Right lobe of liver (tissue), 6 donors: ENCODE results near the gene GSTA4. TPM values are rescaled to one million over a fixed set of nuclear protein-coding genes. Genes with fewer than 3 reads are reported as not detected.
A peak's percentile ranks its signal among the peaks of the same experiment; 100 is the strongest.
"Not testable (repeated sequence)": the region's sequence is repeated elsewhere in the genome, so short reads cannot be mapped to it uniquely, and the experiment has no call there.

Experiments used
- ATAC-seq, 4 donors: fragments of 200-7000 bp; cut with Tn5 transposase; one replicate each; pipeline ENCODE4 v1.9.1; 2020; ENCODE audit warnings: mild to moderate bottlenecking in 4 of 4, moderate library complexity in 4 of 4
- DNase-seq, 3 donors: peaks; one replicate each; pipeline ENCODE4 v3.0.0-alpha.2; 2020
- H3K27ac ChIP-seq, 3 donors: fragments of 200-600 bp; one replicate each; pipeline ENCODE4 v1.8.0; 2022
- H3K27me3 ChIP-seq, 2 donors: fragments of 200-600 bp; one replicate each; pipeline ENCODE4 v1.8.0; 2022
- H3K36me3 ChIP-seq, 4 donors: fragments of 200-600 bp; sonication (generic) in 1 of 4; one replicate each; pipeline versions ENCODE4 v1.5.1 to v1.8.0; 2017 to 2022; ENCODE audit warnings: control low read depth in 1 of 4
- H3K4me1 ChIP-seq, 4 donors: fragments of 200-600 bp; sonication (generic) in 1 of 4; one replicate each; pipeline versions ENCODE4 v1.5.1 to v1.8.0; 2017 to 2022; ENCODE audit warnings: control low read depth in 1 of 4
- H3K4me3 ChIP-seq, 3 donors: fragments of 200-600 bp; one replicate each; pipeline ENCODE4 v1.8.0; 2022
- H3K9me3 ChIP-seq, 4 donors: fragments of 200-600 bp; sonication (generic) in 1 of 4; one replicate each; pipeline versions ENCODE4 v1.5.1 to v1.8.0; 2017 to 2022; ENCODE audit warnings: control low read depth in 1 of 4
- POLR2A ChIP-seq: fragments of 450-650 bp; IDR thresholded peaks from one replicate; pipeline ENCODE4 v1.6.1; 2017; ENCODE audit warnings: antibody characterized with exemption, mild to moderate bottlenecking
- WGBS: methylation state at CpG from one replicate; pipeline ENCODE4 v1.1.6; 2018; ENCODE audit warnings: low coverage, low lambda C conversion rate; ENCODE audit not compliant: insufficient coverage; ENCODE audit errors: missing lambda C conversion rate; 5-methylcytosine and 5-hydroxymethylcytosine counted together
- intact Hi-C, 2 donors: fragments of 100-400 bp; cut with DNase I; formaldehyde crosslinking; loops; one replicate each; pipeline versions ENCODE4 v1.11.2 to v1.14.1; 2022
- total RNA-seq, 6 experiments: library from RNA; depleted of rRNA in 2 of 6; stranded (reverse); fragments of >200 nt in 2 of 6; fragmentation: NEBNext Ultra II Directional in 3 of 6; extraction: Animal tissue kit (Norgen Biotek cat#: 25700) in 3 of 6; gene quantifications; one replicate each; pipeline versions ENCODE4 v1.1.0 to v1.2.4, GENCODE V29; 2016 to 2023
- TF ChIP-seq, protein P1 (sequence below), 4 donors: fragments of 200-600 bp in 3 of 4; fragments of 450-650 bp in 1 of 4; IDR thresholded peaks; one replicate each; pipeline versions ENCODE4 v1.5.1 to v1.8.0; 2016 to 2022; ENCODE audit warnings: antibody characterized with exemption in 4 of 4, mild to moderate bottlenecking in 2 of 4
- donor health status: DM: no; HTN: yes; CAD: no.
- donor health status: DM: no; HTN: no; CAD: no.
- donor health status: DM: no; HTN: no; CAD: no.
- donor health status: DM: no; HTN: yes; CAD: no.
- donor health status: DM: no; HTN: yes; CAD: no.

The GSTA4 gene
- total RNA-seq, 6 experiments from 2014 or later: 4.8 to 23.1 (median 9.2) TPM

GRCh38 chr6:52964318-52964717 lies 30.8 kb downstream of the GSTA4 start:
- Histone ChIP-seq H3K27ac (no peak overlapping the region), H3K9me3 (no peaks in the 10 kb centered on the region), H3K27me3 (no peaks in the 10 kb centered on the region), H3K4me1 (no peaks in the 10 kb centered on the region), H3K4me3 (no peak overlapping the region), H3K36me3 (no peaks in the 10 kb centered on the region)
- WGBS: 33% methylated on average over 1 of the region's 1 CpG
- ATAC-seq (no peak), DNase-seq (no peak)
- intact Hi-C loops: no loop called here
- no peak for TF ChIP-seq POLR2A
- TF ChIP-seq, protein P1, sequence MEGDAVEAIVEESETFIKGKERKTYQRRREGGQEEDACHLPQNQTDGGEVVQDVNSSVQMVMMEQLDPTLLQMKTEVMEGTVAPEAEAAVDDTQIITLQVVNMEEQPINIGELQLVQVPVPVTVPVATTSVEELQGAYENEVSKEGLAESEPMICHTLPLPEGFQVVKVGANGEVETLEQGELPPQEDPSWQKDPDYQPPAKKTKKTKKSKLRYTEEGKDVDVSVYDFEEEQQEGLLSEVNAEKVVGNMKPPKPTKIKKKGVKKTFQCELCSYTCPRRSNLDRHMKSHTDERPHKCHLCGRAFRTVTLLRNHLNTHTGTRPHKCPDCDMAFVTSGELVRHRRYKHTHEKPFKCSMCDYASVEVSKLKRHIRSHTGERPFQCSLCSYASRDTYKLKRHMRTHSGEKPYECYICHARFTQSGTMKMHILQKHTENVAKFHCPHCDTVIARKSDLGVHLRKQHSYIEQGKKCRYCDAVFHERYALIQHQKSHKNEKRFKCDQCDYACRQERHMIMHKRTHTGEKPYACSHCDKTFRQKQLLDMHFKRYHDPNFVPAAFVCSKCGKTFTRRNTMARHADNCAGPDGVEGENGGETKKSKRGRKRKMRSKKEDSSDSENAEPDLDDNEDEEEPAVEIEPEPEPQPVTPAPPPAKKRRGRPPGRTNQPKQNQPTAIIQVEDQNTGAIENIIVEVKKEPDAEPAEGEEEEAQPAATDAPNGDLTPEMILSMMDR (IDR thresholded peaks at IDR 0.05): no peak

- Histone ChIP-seq H3K4me1 (no peaks in the 10 kb centered on the region), H3K36me3 (no peaks in the 10 kb centered on the region), H3K9me3 (no peaks in the 10 kb centered on the region), H3K27ac (no peak overlapping the region), H3K27me3 (no peaks in the 10 kb centered on the region), H3K4me3 (no peak overlapping the region)
- intact Hi-C loops: no loop called here
- WGBS: no CpG with 5 or more reads among the region's 6 CpGs
- DNase-seq: no peak
- no peak for ATAC-seq
- TF ChIP-seq, protein P1 (IDR thresholded peaks at IDR 0.05): no peak
- TF ChIP-seq POLR2A: no peak
Observed at GRCh38 chr6:52962701-52963100, 32.4 kb downstream of the GSTA4 start.

DNA sequence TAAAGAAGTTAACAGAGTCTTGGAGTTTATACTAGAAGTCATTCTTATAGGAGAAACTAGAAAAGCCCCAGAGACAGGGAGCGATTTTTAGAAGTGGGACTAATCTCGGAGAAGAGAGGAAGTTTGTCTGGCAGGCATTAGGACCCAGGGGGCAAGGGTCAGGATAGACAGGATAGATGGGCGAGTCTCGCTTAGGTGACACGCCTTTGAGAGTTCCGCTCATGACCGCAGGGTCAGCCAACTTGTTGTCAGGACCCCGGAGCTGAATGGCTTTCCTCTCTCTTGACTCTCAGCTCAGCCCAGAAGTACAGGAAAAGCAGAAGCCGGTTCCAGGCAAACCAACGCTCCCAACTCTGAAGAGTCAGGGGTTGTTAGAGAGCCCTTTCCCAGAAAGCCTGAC lies 34.1 kb downstream of the GSTA4 start:
- intact Hi-C loops, H3K27ac ChIP-seq, H3K9me3 ChIP-seq, H3K4me1 ChIP-seq, H3K4me3 ChIP-seq, ATAC-seq, DNase-seq, H3K36me3 ChIP-seq, H3K27me3 ChIP-seq: not testable (repeated sequence)
- 76% methylated on average over 4 of the region's 10 CpGs for WGBS

DNA sequence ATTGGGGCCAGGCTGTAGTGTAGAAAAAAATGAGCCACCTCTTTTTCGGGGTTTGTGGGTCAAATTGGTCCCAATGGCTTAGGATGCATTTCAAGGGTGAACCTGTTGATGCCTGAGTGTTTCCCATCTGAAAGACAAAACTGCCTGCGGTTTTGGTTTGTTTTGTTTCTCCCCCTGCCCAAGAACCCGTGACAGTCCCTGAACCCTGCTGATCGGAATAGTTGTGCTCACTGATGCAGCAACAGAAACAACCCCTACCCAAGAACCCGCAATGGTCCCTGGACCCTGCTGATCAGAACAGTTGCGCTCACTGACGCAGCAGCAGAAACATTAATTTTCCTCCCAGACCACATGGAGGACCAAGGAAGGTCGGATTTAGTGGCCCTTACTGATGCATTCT lies 34.9 kb downstream of the GSTA4 start:
- H3K36me3 ChIP-seq, H3K27me3 ChIP-seq, DNase-seq, H3K4me3 ChIP-seq, H3K9me3 ChIP-seq, H3K27ac ChIP-seq, intact Hi-C loops, H3K4me1 ChIP-seq, ATAC-seq: not testable (repeated sequence)
- WGBS: 33% methylated on average over 1 of the region's 8 CpGs

DNA sequence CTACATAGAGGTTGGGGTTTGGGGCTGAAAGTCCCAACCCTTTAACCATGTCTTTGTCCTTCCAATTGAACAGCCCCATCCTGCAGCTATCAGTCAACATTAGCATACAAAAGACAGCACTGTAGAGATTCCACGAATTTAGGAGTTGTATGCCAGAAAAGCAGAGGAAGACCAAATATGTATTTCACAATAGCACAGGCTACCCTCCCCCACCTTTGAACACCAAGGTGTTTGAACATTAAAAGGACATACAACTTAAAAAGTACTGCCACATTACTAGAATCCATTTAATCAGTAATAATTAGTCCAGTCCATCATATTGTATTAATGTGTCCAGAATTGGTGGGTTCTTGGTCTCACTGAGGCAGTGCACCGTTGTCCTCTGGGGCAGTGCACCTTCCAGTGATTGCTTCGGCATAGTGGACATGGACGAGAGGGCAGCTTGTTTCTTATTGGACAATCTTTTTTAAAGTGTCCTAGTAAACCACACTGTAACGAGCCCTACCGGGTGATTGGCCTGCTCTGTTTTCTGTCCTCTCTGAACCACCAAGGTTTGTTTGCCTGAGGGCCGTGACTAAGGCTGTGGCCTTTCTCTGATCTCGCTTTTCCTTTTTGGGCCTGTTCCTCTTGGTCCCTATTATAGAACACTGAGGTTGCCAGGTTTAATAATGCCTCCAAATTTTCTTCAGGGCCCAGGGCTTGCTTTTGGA lies 36.4 kb downstream of the GSTA4 start:
- H3K4me1 ChIP-seq: no peaks in the 10 kb centered on the region
- ATAC-seq (peak in 1 of 4 donors; percentile 23), DNase-seq (no peak)
- TF ChIP-seq POLR2A: no peak
- TF ChIP-seq, protein P1 (IDR thresholded peaks at IDR 0.05): no peak
- H3K36me3 ChIP-seq: no peaks in the 10 kb centered on the region
- H3K4me3 ChIP-seq: no peak overlapping the region
- WGBS: 58% methylated on average over 7 of the region's 8 CpGs
- no peak overlapping the region for H3K27ac ChIP-seq
- H3K27me3 ChIP-seq: no peaks in the 10 kb centered on the region
- no peaks in the 10 kb centered on the region for H3K9me3 ChIP-seq
- intact Hi-C loops: no loop called here
